ENCODE data around the gene LOXL1. TPM values are rescaled to one million over a fixed set of nuclear protein-coding genes. Genes with fewer than 3 reads are reported as not detected.

LOXL1 gene
- total RNA-seq, 4 donors from 2014 or later = 4.9 to 11.2 (median 5.7) TPM

- Histone ChIP-seq H3K9me3 (no peaks in the 10 kb centered on the region), H3K27ac (no peak overlapping the region), H3K4me1 (no peaks in the 10 kb centered on the region), H3K27me3 (no peaks in the 10 kb centered on the region), H3K4me3 (no peak overlapping the region), H3K36me3 (no peaks in the 10 kb centered on the region)
- intact Hi-C loops (cut with DNase I; ENCODE audit: low total_unique reads) = no loop called here
- in situ Hi-C loops (cut with MboI; ENCODE audit: low sequenced_read_pairs in 4 of 4) = no loop called here
- TF ChIP-seq POLR2A (IDR thresholded peaks at IDR 0.05) = no peak
- no peak for TF ChIP-seq CTCF (IDR thresholded peaks at IDR 0.05 in 4 of 5, conservative IDR thresholded peaks at IDR 0.05 in 1 of 5)
- DNase-seq = no peak
- no peak for ATAC-seq
Observed at GRCh38 chr15:73908822-73909122, 17.5 kb upstream of the LOXL1 start.

- TF ChIP-seq CTCF (IDR thresholded peaks at IDR 0.05 in 4 of 5, conservative IDR thresholded peaks at IDR 0.05 in 1 of 5) = no peak
- no peak for TF ChIP-seq POLR2A (IDR thresholded peaks at IDR 0.05)
- in situ Hi-C loops (cut with MboI; ENCODE audit: low sequenced_read_pairs in 4 of 4) (no loop called here), intact Hi-C loops (cut with DNase I; ENCODE audit: low total_unique reads) (no loop called here)
- H3K4me3 ChIP-seq = no peak overlapping the region
- no peak for ATAC-seq
- no peaks in the 10 kb centered on the region for H3K4me1 ChIP-seq
- H3K36me3 ChIP-seq = no peaks in the 10 kb centered on the region
- H3K27me3 ChIP-seq = no peaks in the 10 kb centered on the region
- DNase-seq = no peak
- no peak overlapping the region for H3K27ac ChIP-seq
- no peaks in the 10 kb centered on the region for H3K9me3 ChIP-seq
Observed at GRCh38 chr15:73909651-73910050, 16.6 kb upstream of the LOXL1 start.

- intact Hi-C loops (cut with DNase I; ENCODE audit: low total_unique reads) = no loop called here
- no peaks in the 10 kb centered on the region for H3K4me1 ChIP-seq
- no peak overlapping the region for H3K4me3 ChIP-seq
- H3K36me3 ChIP-seq = no peaks in the 10 kb centered on the region
- DNase-seq (no peak), ATAC-seq (no peak)
- no peak overlapping the region for H3K27ac ChIP-seq
- TF ChIP-seq CTCF (IDR thresholded peaks at IDR 0.05 in 4 of 5, conservative IDR thresholded peaks at IDR 0.05 in 1 of 5) (no peak), POLR2A (IDR thresholded peaks at IDR 0.05) (no peak)
- no peaks in the 10 kb centered on the region for H3K9me3 ChIP-seq
- no peaks in the 10 kb centered on the region for H3K27me3 ChIP-seq
- in situ Hi-C loops (cut with MboI; ENCODE audit: low sequenced_read_pairs in 4 of 4) = no loop called here
Observed at GRCh38 chr15:73910522-73911303, 15.5 kb upstream of the LOXL1 start.

GRCh38 chr15:73912030-73912596, 14.1 kb upstream of the LOXL1 start:
- no peaks in the 10 kb centered on the region for H3K36me3 ChIP-seq
- no peaks in the 10 kb centered on the region for H3K9me3 ChIP-seq
- H3K4me1 ChIP-seq = no peaks in the 10 kb centered on the region
- TF ChIP-seq CTCF (IDR thresholded peaks at IDR 0.05 in 4 of 5, conservative IDR thresholded peaks at IDR 0.05 in 1 of 5) (no peak), POLR2A (IDR thresholded peaks at IDR 0.05) (no peak)
- ATAC-seq = no peak
- H3K4me3 ChIP-seq = no peak overlapping the region
- in situ Hi-C loops (cut with MboI; ENCODE audit: low sequenced_read_pairs in 4 of 4) (no loop called here), intact Hi-C loops (cut with DNase I; ENCODE audit: low total_unique reads) (no loop called here)
- DNase-seq = no peak
- no peak overlapping the region for H3K27ac ChIP-seq
- peaks cover 0 to 3% (median 0%) of the 10 kb centered on the region in 3 donors for H3K27me3 ChIP-seq
